ENCODE results near the gene AKAP7.

DNA sequence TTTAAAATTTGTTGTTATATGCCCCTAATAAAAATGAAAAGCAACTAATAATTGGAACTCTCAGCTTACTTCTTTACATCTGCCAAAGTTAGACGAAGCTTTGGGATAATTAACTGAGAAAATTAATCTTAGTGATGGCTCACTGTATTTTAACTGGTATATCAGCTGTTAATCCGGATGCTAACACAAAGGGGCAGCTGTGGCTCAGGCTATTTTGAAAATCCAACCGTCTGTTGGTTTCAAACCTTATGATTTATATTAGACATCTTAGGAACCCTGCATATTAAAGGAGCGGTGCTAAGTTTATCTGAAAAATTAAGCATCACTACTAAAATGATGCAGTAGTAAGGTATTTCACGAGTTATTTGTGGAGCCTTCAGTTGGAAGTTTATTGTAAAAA, 96.6 kb downstream of the AKAP7 start:
- TF ChIP-seq, protein P1, sequence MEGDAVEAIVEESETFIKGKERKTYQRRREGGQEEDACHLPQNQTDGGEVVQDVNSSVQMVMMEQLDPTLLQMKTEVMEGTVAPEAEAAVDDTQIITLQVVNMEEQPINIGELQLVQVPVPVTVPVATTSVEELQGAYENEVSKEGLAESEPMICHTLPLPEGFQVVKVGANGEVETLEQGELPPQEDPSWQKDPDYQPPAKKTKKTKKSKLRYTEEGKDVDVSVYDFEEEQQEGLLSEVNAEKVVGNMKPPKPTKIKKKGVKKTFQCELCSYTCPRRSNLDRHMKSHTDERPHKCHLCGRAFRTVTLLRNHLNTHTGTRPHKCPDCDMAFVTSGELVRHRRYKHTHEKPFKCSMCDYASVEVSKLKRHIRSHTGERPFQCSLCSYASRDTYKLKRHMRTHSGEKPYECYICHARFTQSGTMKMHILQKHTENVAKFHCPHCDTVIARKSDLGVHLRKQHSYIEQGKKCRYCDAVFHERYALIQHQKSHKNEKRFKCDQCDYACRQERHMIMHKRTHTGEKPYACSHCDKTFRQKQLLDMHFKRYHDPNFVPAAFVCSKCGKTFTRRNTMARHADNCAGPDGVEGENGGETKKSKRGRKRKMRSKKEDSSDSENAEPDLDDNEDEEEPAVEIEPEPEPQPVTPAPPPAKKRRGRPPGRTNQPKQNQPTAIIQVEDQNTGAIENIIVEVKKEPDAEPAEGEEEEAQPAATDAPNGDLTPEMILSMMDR (IDR thresholded peaks at IDR 0.05; ENCODE audit: poor library complexity), result no peak
- TF ChIP-seq EZH2 (IDR thresholded peaks at IDR 0.05; ENCODE audit: borderline replicate concordance), result no peak
